ENCODE data around the gene LEMD1.

Gene LEMD1, protein sequence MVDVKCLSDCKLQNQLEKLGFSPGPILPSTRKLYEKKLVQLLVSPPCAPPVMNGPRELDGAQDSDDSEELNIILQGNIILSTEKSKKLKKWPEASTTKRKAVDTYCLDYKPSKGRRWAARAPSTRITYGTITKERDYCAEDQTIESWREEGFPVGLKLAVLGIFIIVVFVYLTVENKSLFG

DNA sequence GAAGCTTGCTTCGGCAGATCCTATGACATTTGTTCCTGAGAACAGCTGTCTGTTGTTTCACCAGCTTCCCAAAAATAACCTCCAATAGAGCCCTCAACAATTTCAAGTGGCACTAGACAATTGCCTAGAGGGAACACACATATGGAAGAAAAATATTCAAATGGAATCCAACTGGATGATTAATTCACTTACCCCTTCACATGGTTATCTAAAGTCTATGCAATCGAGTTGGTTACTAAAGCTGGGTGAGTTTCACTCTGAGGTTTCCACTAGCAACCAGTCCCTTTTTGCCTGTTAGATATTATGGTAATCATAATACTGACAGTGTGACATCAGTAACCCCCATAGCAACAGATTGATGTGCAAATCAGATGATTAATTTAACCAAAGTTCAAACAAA, at the start of gene LEMD1:
TSS of gene LEMD1 (minus strand) at position 259 of the 400 bp plus-strand sequence. CDS start 1,520 bp downstream, outside the sequence.
- no peak for DNase-seq (ENCODE audit: low spot score)

DNA sequence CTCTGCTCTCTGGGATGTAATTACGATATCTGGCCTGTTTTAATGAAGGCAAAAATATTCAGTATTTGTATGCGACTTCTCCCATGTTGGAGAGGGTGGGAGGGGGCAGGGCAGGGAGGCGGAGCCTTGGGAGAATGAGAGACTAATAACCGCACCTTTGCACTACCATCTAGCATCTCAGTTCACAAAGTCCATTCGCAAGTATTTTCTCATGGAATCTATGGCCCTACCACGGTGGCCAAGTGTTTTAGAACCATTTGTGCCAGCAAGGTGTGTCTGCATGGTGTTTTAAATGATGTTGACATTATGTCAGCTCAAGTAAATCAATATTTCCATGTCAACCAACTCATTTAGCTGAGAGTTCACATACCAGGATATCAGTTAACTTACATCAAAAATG, 48.3 kb upstream of the LEMD1 start:
- no peak for DNase-seq (ENCODE audit: low spot score)

DNA sequence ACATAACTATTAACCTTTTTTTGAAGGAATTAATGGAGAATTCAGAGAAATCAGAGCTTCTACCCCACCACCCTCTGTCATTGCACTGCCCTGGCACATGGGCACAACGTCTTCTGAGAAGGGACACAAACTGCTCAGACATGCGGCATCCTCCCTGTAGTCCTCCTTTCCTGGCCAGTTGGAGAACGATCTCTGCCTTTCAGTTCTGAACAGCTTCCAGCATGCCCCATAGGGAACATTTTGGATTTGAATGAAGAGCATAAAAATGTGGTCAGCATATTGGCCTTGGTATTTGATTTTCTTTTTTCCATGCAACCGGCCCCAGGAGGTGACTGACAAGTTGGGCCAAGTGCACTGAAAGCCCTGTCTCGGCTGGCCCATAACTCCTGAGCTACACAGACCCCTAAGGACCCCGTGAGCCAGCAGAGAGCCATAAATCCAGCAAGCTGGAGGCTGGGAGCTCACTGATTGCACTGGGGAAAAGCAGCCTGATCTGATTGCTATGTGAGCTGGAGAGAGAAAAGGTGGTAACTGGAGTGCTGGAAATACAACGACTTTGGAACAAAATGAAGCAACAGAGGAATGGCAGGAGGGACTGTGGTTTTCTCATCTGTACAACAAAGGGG, 44.9 kb upstream of the LEMD1 start:
- no peak for DNase-seq (ENCODE audit: low spot score)

DNA sequence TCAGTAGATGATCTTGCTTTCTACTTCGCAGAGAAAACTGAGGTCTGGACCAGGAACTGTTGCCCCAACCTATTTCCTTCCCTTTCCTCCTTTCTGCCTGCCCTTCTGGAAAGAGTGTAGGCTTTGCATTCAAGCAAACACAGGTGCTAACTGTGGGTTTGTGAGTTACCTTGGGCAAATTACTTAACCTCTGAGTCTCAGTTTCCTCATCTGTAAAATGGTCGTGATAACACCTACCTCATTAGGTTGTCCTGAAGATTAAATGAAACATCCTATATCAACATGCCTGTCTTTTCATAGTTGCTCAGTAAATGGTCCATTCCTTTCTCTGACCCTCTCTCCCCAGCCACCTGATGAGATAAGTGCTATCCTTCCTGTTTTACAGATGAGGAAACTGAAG, 43.5 kb upstream of the LEMD1 start:
- DNase-seq (ENCODE audit: low spot score) = no peak

DNA sequence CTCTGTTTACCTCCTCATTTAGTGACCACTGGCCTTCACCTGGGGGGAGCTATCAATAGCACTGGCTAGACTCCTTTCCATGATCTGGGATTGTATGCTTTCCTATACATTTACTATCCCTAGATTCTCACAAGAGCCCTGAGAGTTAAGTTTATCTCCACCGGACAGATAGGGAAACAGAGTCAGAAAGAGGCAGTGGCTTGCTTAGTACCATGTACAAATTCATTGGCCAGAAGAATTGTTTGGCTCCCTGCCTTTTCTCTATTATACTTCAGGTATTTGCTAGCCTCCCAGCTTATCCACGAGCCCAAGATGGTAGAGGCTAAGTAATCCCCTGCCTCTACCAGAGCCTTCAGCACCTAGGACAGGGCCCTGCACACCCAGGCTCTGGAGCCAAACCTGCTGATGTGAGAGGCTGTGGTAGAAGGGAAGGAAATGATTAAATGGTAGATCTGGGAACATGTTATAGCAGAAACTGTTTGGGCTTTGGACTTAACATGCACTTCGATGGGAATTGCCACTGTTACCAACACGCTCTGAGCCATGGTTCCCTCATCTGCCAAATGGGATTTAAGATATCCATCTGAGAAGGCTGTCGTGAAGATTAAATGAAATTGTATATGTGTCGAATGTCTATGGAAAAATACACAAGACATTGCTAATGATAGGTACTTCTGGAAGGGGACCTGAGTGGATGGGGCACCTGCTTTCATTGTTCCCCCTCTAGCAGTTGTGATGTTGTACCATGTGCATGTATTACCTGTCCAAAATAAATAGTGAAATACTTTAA, 37.1 kb upstream of the LEMD1 start:
- no peak for DNase-seq (ENCODE audit: low spot score)

DNA sequence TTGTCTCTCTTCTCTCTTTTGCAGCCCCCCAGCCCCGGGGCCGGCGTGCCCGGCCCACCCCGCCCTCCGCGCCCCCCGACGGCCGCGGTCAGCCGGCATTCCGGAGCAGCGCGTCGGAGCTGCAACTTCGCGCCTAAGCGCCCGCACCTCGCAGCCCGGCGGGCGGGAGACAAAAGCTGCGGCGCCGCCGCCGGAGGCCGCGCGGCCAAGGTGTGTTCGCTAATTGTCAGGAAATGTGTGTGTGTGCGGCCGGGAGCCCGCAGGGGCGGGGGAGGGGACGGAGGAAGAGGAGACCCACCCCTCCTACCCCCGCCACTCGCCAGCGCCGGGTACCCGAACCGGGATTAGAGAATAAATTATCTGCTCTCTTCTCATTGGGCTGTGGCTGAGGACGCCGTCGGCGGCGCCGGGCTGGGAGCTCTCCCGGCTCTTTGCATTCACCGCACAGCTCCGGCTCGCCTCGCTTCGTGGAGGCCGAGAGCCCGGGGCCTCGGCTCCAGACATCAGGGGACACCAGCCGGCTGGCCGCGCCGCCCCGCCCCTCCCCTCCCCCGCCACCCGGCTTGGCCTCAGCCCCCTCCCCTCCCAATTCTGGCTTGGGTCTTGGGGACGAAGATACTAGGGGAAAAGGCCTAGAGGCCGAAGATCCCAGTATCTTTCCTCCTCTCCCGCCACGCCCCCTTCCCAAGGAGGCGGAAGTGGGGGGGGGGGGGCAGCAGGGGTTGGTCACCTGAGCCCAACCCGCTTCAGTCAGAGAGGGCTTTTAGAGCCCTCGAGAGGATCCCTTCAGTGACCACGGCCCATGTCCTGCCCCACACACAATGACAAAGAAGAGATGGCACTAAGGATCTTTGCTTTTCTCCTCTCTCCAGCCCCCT, 35.3 kb upstream of the LEMD1 start:
- no peak for DNase-seq (ENCODE audit: low spot score)

DNA sequence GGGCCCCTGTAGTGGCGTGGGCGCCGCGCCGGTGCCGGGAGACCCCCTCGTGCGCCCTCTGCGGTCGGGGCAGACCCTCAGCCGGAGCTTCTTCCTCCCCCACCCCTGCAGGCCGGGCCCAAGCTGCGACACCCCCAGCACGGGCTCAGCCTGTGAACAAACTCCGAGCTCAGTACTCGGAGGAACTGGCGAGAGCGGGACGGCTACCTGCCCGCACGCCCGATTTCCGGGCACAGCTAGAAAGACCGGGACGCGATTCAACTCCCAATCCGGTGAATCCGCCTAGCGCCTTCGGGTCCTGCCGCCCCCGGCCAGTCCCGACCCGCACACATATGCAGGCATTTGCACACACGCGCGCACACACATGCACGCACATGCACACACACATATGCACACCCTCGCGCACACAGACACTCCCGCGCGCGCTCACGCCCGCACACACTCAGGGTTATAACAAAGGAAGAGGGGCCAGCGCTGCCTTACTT, 34.6 kb upstream of the LEMD1 start:
- DNase-seq (ENCODE audit: low spot score) = no peak

DNA sequence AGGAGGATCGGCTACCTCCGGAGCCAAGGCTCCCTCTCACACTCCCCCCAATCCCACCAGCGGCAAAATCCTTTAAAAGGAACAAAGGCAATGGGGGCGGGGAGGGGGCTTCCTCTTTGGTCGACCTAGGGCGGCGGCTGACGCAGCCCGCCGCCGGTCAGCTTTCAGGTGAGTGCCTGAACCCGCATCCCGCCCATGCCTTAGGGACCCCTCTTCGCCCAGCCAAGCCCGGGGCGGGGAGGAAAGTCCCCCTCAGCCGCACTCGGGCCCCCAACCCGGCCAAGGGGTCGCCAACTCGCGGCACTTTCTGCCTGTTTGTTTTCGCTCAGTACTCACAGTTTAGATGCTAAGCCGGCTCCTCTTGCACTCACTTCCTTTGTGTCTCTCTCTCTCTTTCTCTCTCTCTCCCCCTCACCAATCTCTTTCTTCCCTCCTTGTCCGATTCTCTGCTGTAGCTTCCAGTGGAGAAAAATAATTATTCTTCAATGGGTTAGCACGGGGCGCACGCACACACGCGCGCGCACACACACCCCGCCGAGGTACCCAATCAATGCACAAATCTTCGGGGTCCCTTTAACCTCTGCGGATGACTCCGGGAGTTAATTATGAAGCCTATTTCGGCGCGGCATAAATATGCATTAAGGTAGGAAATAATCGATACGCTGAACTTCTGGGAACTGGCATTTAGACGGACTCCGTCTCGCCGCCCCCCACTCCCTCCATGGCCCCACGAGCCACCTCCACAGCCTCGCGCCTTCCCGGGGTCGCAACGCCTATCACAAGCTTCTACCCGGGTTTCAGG, 33.9 kb upstream of the LEMD1 start, which contains the start of gene BLACAT1:
TSS of gene BLACAT1 (minus strand) at position 465 of the 802 bp plus-strand sequence.
- DNase-seq (ENCODE audit: low spot score) = no peak

DNA sequence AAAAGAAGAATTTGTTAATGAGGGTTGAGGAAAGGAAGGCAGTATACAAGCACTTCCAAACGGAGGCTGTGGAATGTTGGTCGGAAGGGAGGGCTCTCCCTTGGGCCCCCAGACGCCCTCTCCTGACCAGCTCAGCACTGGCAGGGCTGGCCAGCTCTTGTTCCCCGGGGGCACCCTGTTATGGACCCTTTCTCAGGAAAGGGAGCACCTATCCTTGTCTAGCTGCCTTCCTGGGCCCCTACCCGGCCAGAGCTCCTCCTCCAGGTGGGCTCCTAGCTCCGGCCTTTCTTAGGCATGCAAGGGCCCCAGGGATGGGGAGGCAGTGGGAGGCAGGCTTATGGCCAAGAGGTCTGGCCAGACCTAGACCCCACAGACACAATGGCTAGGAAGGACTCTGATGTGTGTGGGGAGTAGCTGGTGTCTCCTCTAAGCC, 33.1 kb upstream of the LEMD1 start:
- no peak for DNase-seq (ENCODE audit: low spot score)

DNA sequence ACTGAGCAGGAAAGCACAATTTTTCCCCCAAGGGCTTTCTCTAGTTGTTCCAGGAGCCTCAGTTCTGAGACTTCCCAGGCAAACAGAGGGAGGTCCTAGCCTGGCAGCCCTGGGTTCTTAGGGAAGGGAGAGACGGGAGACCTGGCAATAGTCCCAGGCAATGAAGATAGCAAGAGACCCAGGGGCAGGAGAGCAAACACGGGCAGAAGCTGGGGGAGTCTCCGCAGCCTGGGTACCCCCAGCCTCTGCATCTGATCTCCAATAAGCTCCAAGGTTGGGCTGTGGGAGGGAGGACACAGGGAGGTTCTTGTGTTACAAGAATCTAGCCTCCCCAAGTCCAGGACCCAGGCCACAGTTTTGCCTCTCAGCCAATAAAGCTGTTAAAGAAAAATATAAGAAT, 31.6 kb upstream of the LEMD1 start:
- DNase-seq (ENCODE audit: low spot score) = no peak

DNA sequence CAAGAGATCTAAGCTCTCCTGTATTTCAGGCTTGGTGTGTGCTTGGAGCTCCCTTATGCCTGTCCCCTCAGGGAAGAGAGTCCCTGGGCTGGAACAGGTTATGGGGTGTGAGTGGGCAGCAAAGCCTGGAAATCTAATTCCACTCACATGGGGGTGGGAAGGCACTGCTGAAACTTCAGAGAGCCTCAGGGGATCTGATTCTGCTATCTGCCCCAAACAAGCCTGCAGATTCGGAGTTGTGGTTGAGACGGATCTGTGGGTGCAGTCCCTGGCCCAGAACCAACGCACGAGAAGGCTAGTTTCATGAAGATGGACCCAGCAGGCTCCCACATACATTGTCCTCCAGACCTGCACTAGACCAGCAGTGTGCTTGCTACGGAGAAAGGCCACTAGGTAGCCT, 31.1 kb upstream of the LEMD1 start:
- DNase-seq (ENCODE audit: low spot score) = no peak

DNA sequence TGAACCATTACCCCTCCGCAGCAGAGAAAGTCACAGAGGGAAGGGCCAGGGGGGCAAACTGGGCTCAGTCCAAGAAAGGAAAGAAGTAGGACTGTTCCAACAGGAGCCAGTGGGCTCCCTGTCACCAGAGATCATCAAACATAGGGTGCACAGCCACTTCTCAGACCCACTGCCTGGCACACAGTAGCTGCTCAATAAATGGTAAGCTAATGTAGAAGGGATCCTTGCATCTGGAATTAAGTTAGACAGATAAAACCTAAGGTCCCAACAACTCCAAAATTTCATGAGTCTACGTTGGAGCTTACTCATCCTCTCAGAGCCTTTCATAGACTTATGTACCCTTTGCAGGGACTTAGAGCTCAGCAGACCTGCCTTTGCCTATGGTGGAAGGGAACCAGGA, 30.5 kb upstream of the LEMD1 start:
- DNase-seq (ENCODE audit: low spot score) = no peak

DNA sequence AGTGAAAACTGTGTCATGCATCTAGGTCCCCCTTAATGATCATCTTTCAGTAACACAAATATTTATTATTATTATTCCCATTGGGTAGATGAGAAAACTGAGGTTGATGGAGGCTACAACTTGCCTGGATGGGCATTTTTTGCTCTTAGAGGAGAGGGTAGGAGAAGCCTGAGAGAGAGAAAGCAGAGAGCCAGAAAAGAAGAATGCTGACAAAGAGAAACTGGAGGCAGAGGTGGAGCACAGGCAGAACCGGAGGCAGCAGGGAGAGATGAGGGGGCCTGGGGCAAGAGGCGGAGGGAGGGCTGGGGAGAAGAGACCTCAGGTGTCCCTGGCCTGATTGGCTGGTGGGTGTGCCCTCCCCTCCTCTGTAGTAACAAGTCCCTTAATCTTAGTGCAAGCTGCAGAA, 29.9 kb upstream of the LEMD1 start:
- no peak for DNase-seq (ENCODE audit: low spot score)

DNA sequence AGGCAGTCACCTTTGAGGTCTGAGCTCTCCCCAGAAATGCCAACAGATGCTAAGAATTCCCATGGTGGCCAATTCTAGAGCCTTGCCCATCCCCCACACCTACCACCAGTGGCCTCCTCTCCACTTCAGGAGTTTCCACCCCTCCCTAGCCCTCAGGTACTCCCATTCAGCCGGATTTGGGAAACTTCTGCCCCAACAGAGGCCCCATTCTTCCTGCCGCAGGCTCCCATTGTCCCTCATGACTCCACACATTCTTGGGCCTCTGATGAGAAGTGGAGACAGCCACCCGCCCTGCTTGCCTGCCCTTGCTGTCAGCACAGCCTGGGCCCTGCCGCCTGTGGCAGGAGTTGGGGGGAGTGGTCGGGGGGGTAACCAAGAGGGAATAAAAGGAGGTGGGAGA, 29.3 kb upstream of the LEMD1 start:
- DNase-seq (ENCODE audit: low spot score) = no peak

DNA sequence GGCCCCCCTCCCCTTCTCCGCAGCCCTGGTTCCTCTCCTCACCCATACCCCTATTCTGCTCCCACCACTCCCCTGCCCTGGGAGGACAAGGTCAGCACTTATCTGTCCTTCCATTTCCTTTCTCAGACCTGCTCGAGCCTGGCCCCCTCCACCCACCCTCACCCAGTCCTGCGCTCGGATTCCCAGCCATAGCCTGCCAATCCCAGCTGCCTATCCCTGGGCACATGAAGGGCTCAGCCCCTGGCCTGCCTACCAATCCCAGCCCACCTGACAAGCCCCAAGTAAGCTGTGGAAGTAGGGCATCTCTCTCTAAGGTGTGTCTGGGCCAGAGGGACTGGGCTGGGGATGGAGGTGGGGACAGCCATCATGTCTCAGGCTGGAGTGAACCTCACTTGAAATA, 28.6 kb upstream of the LEMD1 start:
- no peak for DNase-seq (ENCODE audit: low spot score)

DNA sequence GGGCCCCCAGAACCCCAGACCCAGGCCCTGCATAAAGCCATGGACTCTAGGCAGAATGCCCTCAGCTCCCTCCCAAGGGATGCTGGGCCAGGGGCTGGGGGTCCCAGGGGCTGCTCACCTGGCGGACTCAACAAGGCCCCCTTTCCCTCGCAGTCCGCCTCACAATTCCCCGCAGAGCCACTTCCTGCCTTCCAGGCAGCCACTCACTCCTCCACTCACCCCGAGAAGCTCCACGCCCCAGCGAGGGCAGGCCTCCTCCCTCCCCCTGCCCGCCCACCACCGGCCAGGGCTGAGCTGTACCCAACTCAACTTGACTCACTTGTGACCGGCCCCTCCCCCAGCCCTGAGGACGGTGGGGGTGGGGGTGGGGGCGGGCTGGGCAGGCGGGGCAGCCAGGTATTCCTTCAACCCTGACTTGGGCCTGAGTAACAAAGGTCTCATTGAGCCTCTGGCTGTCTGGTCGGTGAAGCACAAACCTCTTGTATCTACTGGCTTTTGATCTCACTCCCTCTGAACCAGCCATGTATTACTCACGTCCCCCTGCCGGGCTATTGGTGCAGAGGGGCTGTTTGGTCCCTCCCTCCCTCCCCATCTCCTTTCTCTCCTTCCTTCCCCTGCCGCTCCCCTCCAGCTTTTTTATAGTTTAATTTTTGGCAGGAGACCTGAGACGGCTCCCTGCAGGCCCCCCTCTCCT, 28.0 kb upstream of the LEMD1 start:
- DNase-seq (ENCODE audit: low spot score) = no peak

DNA sequence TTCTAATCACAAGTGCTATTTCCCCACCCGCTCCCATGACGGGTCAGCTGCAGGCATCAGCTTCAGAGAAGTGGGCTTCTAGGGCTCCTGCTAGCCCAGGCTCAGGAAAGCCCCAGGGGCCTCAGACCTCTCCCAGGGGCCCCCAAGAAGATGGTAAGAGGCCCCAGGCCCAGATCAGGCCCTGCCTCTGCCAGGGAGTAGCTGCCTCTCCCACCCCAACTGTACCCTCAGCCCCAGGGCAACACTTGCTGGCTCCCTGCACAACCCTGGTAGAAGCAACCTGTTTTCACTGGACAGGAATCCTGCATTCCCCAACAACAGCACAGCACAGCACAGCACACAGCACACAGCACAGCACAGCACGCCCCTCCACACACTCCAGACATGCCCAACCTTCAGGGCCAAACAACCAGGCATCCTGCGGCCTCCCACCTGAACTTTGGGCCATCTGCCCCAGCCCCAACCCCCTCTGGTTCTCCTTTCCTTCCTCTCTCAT, 27.4 kb upstream of the LEMD1 start:
- no peak for DNase-seq (ENCODE audit: low spot score)

DNA sequence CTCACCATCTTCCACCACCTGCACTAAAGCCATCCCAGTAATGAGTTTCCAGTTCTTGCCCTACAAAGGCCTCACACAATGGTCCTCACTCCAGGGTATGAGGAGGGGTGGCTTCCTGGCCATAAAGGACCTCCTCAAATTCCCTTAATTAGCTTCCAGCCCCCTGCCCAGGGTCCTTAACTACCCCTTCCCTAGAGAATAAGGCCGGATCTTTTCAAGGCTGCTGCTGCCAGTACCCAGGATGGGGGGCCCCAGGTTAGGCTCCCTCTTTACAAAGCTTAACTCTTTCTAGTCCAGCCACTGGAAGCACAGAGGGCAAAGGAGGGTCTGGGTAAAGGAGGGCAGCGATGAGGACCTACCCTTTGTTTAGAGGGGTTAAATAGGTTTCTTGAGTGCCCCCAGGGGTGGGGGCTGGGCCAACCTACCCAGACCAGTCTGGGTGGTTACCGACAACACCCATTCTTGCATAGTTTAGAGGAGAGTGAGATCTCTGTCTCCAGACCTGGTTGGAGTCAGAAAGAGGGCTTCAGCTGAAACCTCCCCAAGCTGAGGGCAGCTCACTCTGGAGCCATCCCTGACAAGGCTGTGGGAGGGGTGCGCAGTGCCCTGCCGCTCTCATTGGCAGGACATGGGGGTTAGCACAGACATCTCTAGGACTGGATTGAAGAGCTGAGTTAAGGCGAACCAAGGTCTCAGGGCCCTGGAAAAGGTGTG, 26.8 kb upstream of the LEMD1 start:
- DNase-seq (ENCODE audit: low spot score) = no peak

DNA sequence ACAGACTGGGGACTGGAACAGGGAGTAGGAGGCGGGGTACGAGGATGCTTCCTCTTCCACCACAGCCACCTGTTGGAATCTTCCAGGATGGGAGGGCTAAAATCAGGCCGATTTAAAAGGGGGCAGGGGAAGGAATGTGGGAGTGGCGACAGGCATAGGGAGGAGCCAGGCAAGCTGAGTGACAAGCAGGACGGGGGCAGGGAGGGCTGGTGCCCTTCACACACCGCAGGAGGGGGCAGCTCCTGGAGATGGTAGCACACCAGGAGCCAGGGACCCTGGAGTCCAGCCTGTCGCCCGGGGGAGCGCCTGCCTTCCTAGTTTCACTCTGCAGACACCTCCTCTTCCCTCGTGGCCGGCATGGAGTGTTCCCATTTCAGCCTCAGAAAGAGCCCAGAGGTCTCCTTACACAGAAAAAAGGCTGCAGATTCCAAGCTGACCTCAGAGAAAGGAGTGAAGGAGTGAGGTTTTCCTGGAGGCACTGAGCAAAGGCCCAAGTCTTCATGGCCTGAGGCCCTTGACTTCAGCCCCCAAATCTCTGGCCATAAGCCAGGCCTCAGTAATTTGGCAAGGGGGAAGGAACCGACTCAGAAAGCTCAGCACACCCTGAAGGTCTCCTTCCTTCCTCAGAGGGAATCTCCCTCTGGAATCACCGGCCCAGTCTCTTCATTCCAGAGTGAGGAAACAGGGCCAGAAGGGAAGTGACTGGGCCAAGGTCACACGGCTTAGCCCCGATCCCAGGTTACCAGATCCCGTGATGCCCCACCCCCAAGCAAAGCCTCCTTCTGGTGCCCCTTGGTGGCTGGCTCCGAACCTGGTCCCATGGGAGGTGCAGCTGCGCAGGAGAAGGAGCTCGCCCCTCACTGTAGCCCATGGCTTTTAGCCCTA, 25.8 kb upstream of the LEMD1 start:
- no peak for DNase-seq (ENCODE audit: low spot score)

All from Ammon's horn (tissue), 1 donor.